GM23338 (cell line): Measurements from ENCODE around the gene FHIT.

Experiments used
- CREB1 ChIP-seq: fragments of 250-450 bp; sonication (Bioruptor Pico); IDR thresholded peaks from 2 replicates; pipeline ENCODE4 v1.5.0; 2020; ENCODE audit warnings: low read depth, mild to moderate bottlenecking, moderate library complexity
- CTCF ChIP-seq, 2 experiments: fragments of 200-600 bp in 1 of 2; sonication (generic) in 1 of 2; conservative IDR thresholded peaks; 2 replicates each; pipeline versions ENCODE4 v1.5.1 to v1.6.1; 2016 to 2017; ENCODE audit warnings: antibody characterized with exemption in 2 of 2, low read depth in 2 of 2, mild to moderate bottlenecking in 2 of 2, moderate library complexity in 1 of 2
- ETS1 ChIP-seq: IDR thresholded peaks from 2 replicates; pipeline ENCODE4 v1.6.1; 2016; ENCODE audit warnings: antibody characterized with exemption
- EZH2 ChIP-seq: fragments of 200-600 bp; sonication (generic); IDR thresholded peaks from one replicate; pipeline ENCODE4 v1.8.0; 2017; ENCODE audit warnings: antibody characterized with exemption, mild to moderate bottlenecking, low read depth; ENCODE audit not compliant: unreplicated experiment
- EZH2phosphoT487 ChIP-seq: fragments of 200-600 bp; sonication (generic); IDR thresholded peaks from one replicate; pipeline ENCODE4 v1.8.1; 2018; ENCODE audit warnings: antibody characterized with exemption; ENCODE audit not compliant: unreplicated experiment
- JUNB ChIP-seq: IDR thresholded peaks from one replicate; pipeline ENCODE4 v1.6.1; 2016; ENCODE audit warnings: antibody characterized with exemption; ENCODE audit not compliant: unreplicated experiment
- NANOG ChIP-seq: IDR thresholded peaks from 2 replicates; pipeline ENCODE4 v1.6.1; 2016; ENCODE audit warnings: antibody characterized with exemption, borderline replicate concordance
- POLR2AphosphoS5 ChIP-seq: IDR thresholded peaks from 2 replicates; pipeline ENCODE4 v1.6.1; 2016; ENCODE audit warnings: antibody characterized with exemption, low read depth
- REST ChIP-seq: IDR thresholded peaks from one replicate; pipeline ENCODE4 v1.6.1; 2018; ENCODE audit warnings: antibody characterized with exemption; ENCODE audit not compliant: unreplicated experiment
- STAT1 ChIP-seq: IDR thresholded peaks from one replicate; pipeline ENCODE4 v1.6.1; 2016; ENCODE audit warnings: antibody characterized with exemption; ENCODE audit not compliant: unreplicated experiment
- ZNF331 ChIP-seq: fragments of 250-450 bp; sonication (Bioruptor Pico); IDR thresholded peaks from 2 replicates; pipeline ENCODE4 v1.5.0; 2020; ENCODE audit warnings: low read depth, mild to moderate bottlenecking, moderate library complexity

GRCh38 chr3:60384341-60384740 is 866.9 kb downstream of the FHIT start:
- TF ChIP-seq EZH2 (no peak), POLR2AphosphoS5 (no peak), CTCF (conservative IDR thresholded peaks at IDR 0.05; ENCODE audit: low read depth in 2 of 2) (no peak), REST (no peak), STAT1 (no peak), ETS1 (no peak), CREB1 (CRISPR knock-in tag) (no peak), EZH2phosphoT487 (no peak), ZNF331 (CRISPR knock-in tag) (no peak), JUNB (no peak), NANOG (no peak)
